ELF-1 (cell line): ENCODE results near the gene KDM3A.

Experiments used
- DNase-seq: peaks from one replicate; pipeline ENCODE4 v3.0.0-alpha.2; 2016; ENCODE audit warnings: low read depth, low spot score

KDM3A gene

GRCh38 chr2:86435531-86435930, 5.6 kb upstream of the KDM3A start:
- no peak for DNase-seq

GRCh38 chr2:86436328-86436727, 4.8 kb upstream of the KDM3A start:
- no peak for DNase-seq

DNA sequence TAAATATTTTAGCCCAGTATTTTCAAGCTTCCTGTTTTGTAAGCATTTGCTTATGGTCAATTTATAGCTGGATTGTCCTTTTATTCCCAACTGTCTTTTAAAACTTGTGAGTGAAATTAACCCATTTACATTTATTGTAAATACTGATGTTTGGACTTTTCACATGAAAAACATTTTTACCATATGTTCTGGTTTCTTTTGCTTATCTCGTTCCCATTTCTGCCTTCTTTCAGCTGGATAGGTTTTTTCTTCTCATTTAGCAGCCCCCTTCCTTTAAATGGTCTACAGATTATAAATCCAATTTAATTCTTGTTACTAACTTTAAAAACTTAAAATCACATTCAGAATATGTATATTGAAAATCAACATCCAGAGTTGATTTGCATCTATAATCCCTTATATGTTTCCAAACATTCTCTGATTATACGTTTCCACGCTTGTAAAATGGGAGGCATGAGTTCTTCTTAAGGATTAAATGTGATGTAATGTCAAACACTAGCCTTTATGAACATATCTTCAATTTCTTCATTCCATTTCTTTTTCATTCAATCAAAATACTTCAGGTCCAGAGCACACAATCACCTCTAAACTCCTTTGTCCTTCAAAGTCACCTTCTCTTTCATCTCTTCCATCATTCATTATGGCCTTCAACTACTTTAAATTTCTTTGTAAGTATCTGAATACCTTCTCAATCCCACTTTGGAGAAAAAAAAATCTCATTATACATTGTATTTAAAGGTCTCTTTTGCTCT, 1.1 kb upstream of the KDM3A start:
- DNase-seq: no peak

GRCh38 chr2:86441392-86441881, 266 bp downstream of the KDM3A start:
- peak; percentile 3 for DNase-seq

- peak; percentile 64 for DNase-seq
Observed at GRCh38 chr2:86441882-86442641, 891 bp downstream of the KDM3A start.

- peak; percentile 80 for DNase-seq
Observed at GRCh38 chr2:86442642-86443005, 1.5 kb downstream of the KDM3A start.

DNA sequence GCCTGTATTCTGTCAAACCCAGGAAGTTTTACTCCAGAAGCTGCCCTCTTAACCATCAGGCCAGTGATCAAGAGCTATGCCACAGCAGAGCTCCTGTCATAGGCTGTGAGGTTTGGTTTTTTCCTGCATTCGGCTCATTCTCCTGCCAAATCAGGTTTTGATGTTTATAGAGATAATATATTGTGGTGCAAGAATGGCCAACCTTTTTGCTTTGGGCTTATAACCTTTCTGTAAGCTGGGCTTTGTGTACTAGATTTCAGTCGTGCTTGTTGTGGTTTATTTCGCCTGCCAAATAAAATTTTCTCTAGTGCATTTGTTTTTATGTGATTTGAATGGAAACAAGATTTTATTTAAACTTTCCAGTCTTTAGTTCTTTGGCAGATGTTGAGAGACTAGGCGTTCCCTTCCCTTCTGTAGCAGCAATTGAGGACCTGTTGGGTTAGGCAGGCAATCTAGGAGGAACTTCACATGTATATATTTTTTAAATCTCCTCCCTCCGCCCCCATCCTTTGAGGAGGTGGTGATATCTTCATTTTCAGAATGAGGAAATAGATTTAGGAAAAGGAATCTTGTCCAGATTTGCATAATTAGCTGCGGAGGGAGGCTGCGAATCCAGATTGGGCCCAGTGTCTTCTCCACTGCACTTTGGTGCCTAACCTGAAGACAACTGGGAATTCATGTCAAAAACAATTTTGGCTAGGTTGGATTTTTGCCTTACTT, 2.6 kb downstream of the KDM3A start:
- DNase-seq: no peak

- DNase-seq: no peak
Observed at GRCh38 chr2:86445436-86445835, 4.3 kb downstream of the KDM3A start.

DNA sequence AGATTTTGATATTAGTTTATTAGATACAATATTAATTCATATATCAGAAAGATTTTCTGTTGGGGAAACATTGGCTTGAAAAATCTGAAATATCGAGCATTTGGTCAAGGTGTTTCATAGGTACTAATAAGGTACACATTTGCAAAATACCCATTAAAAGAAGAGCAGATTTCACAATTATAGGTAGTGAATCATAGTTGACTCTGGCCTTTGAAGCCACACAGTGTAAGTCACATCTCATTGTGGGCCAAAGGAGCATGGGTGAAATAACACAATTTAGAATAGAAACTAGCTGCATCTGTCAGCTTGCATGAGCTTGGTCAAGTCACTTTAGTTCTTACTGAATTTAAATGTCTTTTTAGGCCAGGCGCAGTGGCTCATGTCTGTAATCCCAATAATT, 4.9 kb downstream of the KDM3A start:
- no peak for DNase-seq

DNA sequence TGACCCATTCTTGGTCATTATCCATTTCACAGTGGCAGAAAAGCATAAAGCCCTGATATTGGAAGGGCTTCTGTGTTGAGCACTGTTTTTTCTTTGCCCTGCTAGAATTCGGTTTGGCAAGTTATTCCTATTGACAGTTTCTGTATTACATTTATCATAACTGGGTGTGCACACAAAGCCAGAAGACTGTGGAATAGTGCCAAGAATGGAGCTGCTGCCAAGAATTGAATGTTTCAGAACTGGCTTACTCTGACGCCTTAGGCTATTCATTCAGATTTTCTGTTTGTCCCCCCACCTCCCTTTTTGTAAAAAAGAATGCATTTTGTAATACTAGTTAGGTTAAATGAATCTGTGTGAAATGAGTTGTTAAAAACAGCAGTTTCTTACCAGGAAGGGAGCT, 12.7 kb downstream of the KDM3A start:
- DNase-seq: no peak

GRCh38 chr2:86454238-86454637, 13.1 kb downstream of the KDM3A start:
- no peak for DNase-seq

DNA sequence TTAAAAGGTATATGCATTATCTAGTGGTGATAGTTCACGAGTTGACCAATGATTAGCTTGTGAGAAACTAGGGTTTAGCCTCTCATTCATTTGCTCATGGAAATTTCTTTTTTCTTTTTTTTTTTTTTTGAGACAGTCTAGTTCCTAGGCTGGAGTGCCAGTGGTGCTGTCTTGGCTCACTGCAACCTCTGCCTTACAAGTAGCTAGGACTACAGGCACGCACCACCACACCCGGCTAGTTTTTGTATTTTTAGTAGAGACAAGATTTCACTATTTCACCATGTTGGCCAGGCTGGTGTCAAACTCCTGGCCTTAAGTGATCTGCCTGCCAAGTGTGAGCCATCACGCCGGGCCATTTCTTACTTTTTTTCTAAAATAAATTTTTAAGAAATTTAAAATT, 14.0 kb downstream of the KDM3A start:
- DNase-seq: no peak

- no peak for DNase-seq
Observed at GRCh38 chr2:86461042-86461743, 20.0 kb downstream of the KDM3A start.

DNA sequence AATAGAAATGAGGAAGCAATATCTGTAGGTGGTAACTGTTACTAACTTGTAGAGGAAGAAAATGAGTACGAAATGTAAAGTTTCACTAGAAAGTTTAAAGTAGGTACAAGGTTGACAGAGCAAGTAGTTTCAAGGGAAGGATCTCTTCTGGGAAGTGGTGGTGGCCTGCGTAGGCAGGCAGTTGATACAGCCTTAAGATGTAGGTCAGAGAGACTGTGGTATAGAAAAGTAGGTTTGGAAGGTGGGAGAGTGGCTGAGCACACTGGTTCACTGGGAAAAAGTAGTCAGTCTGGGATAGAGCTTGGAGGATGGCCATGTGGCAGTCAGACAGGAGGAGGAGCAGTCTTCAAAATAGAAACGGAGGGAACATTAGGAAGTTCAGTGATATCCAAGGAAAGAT, 23.5 kb downstream of the KDM3A start:
- DNase-seq: no peak

GRCh38 chr2:86466306-86466705, 25.1 kb downstream of the KDM3A start:
- DNase-seq: no peak

DNA sequence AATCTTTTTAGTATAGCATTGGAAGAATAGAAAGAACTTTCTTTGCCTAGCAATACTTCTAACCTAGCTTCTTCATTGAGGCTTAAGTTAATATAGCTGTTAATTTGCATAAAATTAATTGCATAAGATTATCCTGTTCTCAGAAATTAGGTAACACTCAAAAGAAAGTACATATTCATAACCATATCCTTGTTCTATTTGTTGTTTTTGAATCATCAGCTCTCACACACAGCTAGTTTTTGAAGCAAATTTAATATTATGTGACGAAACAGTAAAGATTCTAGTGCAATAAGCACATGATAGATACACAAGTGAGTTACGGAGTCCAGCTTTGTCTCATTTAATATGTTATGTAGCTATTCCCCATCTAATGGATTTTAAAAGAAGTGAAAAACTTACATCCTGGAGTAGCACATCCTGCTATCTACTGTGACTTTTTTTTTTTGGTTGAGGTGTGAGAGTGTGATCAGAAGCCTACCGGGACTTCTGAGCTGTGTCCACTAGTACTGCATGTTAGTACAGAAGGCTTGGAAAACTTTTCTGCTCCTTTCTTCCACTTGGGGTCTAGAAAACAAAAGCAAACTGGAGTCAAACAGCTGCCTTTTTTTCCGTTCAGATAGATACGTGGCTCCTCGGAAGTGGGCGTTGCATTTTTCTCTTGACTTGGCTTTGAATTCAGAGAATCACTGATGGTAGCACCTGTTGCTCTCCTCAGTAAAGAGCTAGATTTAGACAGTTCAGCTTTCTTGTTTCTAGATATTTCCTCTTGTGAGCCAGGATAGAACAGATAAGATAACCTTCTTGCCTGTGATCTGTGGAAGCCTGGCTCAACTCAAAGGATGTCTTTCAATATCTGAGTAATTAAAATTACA, 27.2 kb downstream of the KDM3A start:
- DNase-seq: no peak

DNA sequence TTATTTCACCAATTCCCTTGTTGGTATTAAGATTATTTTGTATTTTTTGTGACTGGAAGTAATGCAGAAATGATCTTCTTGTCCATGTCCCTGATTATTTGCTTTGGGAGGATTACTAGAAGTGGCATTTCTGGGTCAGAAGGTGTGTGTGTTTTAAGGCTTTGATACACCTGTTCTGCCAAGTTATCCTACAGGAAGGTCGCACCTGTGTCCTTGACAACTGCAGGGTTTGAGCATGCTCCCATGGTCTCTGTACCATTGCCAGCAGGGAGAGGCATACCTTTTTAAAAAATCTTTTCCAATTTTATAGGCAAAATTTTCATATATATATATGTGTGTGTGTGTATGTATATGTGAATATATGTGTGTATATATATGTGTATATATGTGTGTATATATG, 29.7 kb downstream of the KDM3A start:
- no peak for DNase-seq

- no peak for DNase-seq
Observed at GRCh38 chr2:86471637-86472036, 30.5 kb downstream of the KDM3A start.

DNA sequence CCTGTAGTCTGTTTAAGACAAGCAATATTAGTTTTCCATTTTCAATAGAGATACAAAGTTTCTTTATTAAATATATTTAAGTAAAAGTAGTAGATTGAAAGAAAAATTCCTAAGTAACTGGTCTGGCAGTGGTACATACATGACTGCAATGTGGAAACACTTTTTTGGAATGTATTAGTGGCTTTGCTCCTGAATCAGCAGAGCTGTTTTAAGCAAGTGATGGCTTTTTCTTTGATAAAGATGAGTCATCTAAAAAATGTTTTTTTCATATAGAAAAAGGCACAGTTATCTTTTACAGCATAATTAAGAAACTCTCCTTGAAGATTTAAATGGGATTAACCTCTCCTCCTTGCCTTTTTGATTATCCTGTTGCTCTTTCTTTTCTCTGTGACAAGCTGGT, 34.9 kb downstream of the KDM3A start:
- DNase-seq: no peak

DNA sequence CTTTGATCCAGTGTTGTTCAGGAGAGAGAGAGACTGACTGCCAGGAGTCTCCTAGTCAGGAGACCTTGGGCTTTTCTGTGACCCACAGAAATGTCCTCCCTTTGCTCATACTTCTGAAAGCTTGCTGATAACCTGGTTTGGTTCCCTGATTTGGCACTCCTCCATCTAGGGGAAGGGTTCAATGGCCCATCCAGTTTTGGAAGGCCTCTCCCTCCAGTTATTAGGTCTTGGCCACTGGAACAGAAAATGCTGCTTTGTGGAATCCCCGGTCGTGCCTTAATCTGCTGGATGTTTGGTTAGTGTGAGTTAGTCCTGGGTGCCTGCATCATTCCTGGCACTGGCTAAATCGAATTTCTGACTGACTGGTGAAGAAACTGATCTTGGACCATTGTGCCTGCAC, 35.7 kb downstream of the KDM3A start:
- no peak for DNase-seq

- no peak for DNase-seq
Observed at GRCh38 chr2:86477349-86477748, 36.2 kb downstream of the KDM3A start.
